DND-41 (cell line): Measurements from ENCODE around the gene MYO16.

Experiments
- ATAC-seq: fragments of 200-7000 bp; cut with Tn5 transposase; 3 replicates; pipeline ENCODE4 v1.9.1; 2021; ENCODE audit warnings: low read depth; ENCODE audit not compliant: insufficient read depth
- DNase-seq: peaks from one replicate; pipeline ENCODE4 v3.0.0-alpha.2; 2020
- H2AFZ ChIP-seq: 2 replicates; pipeline ENCODE4 v1.6.0; 2012; ENCODE audit warnings: low read depth, low read length
- H3K27ac ChIP-seq: 2 replicates; pipeline ENCODE4 v1.5.1; 2012; ENCODE audit warnings: low read length, inconsistent platforms
- H3K27me3 ChIP-seq: fragments of 200-600 bp; sonication (generic); 2 replicates; pipeline ENCODE4 v1.6.0; 2012; ENCODE audit warnings: low read length, mild to moderate bottlenecking, inconsistent platforms; ENCODE audit not compliant: insufficient read depth, poor library complexity
- H3K36me3 ChIP-seq: 2 replicates; pipeline ENCODE4 v1.5.1; 2012; ENCODE audit warnings: low read length, inconsistent platforms; ENCODE audit not compliant: insufficient read depth
- H3K4me1 ChIP-seq: 2 replicates; pipeline ENCODE4 v1.5.1; 2012; ENCODE audit warnings: mild to moderate bottlenecking, low read length; ENCODE audit not compliant: insufficient read depth
- H3K4me2 ChIP-seq: 2 replicates; pipeline ENCODE4 v1.6.0; 2012; ENCODE audit warnings: mild to moderate bottlenecking, moderate library complexity, low read length, inconsistent platforms; ENCODE audit not compliant: insufficient read depth
- H3K4me3 ChIP-seq, 2 experiments: fragments of 200-600 bp in 1 of 2; shearing (Covaris generic) in 1 of 2; 2 replicates each; pipeline ENCODE4 v1.5.1; 2012 to 2016; ENCODE audit warnings: inconsistent platforms in 2 of 2, low read length in 2 of 2, mild to moderate bottlenecking in 2 of 2, low read depth in 1 of 2, moderate library complexity in 1 of 2
- H3K79me2 ChIP-seq: 2 replicates; pipeline ENCODE4 v1.6.0; 2012; ENCODE audit warnings: low read length, inconsistent platforms; ENCODE audit not compliant: insufficient read depth
- H3K9ac ChIP-seq: 2 replicates; pipeline ENCODE4 v1.6.0; 2012; ENCODE audit warnings: low read depth, mild to moderate bottlenecking, inconsistent platforms, low read length, moderate library complexity
- H3K9me3 ChIP-seq: 2 replicates; pipeline ENCODE4 v1.5.1; 2012; ENCODE audit warnings: low read length, moderate library complexity, mild to moderate bottlenecking, inconsistent platforms; ENCODE audit not compliant: insufficient read depth, severe bottlenecking
- H4K20me1 ChIP-seq: 2 replicates; pipeline ENCODE4 v1.6.0; 2012; ENCODE audit warnings: low read length; ENCODE audit not compliant: insufficient read depth
- EZH2 ChIP-seq: IDR thresholded peaks from 3 replicates; pipeline ENCODE4 v1.6.1; 2012; ENCODE audit warnings: borderline replicate concordance, low read depth, mild to moderate bottlenecking, moderate library complexity, low read length, inconsistent platforms; ENCODE audit not compliant: severe bottlenecking
- TF ChIP-seq, protein P1 (sequence below): IDR thresholded peaks from 2 replicates; pipeline ENCODE4 v1.5.1; 2012; ENCODE audit warnings: borderline replicate concordance, low read length, moderate library complexity, mild to moderate bottlenecking; ENCODE audit not compliant: poor library complexity, severe bottlenecking; ENCODE audit errors: extremely low read depth

Gene MYO16

DNA sequence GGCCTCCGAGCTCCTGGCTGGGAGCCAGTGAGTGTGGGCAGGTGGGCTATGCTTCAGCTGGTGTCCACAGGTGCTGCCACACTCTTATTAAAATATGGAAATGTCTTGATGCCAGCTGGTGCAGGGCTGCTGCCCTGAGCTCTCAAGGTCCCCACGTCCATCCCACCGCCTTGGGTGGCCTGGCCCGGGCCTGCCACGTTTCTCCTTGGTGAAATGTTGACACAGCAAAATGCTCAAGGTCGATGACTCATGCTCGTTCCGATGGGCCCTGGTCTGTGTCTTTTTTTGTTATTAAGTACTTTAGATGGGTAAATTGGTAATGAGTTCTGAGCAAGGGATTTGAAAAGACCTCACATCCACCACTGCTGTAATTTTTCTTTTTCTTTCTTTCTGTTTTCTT, 524.7 kb downstream of the MYO16 start:
- H4K20me1 ChIP-seq: no peaks in the 10 kb centered on the region
- H3K9ac ChIP-seq: no peak overlapping the region
- no peak overlapping the region for H3K27ac ChIP-seq
- no peaks in the 10 kb centered on the region for H3K27me3 ChIP-seq
- no peak overlapping the region for H3K4me2 ChIP-seq
- H3K4me3 ChIP-seq: no peak overlapping the region
- no peaks in the 10 kb centered on the region for H3K79me2 ChIP-seq
- TF ChIP-seq, protein P1, sequence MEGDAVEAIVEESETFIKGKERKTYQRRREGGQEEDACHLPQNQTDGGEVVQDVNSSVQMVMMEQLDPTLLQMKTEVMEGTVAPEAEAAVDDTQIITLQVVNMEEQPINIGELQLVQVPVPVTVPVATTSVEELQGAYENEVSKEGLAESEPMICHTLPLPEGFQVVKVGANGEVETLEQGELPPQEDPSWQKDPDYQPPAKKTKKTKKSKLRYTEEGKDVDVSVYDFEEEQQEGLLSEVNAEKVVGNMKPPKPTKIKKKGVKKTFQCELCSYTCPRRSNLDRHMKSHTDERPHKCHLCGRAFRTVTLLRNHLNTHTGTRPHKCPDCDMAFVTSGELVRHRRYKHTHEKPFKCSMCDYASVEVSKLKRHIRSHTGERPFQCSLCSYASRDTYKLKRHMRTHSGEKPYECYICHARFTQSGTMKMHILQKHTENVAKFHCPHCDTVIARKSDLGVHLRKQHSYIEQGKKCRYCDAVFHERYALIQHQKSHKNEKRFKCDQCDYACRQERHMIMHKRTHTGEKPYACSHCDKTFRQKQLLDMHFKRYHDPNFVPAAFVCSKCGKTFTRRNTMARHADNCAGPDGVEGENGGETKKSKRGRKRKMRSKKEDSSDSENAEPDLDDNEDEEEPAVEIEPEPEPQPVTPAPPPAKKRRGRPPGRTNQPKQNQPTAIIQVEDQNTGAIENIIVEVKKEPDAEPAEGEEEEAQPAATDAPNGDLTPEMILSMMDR: no peak
- TF ChIP-seq EZH2: no peak
- H3K36me3 ChIP-seq: no peaks in the 10 kb centered on the region
- no peak for ATAC-seq
- H3K4me1 ChIP-seq: no peaks in the 10 kb centered on the region
- H2AFZ ChIP-seq: no peak overlapping the region
- no peak for DNase-seq
- no peaks in the 10 kb centered on the region for H3K9me3 ChIP-seq

DNA sequence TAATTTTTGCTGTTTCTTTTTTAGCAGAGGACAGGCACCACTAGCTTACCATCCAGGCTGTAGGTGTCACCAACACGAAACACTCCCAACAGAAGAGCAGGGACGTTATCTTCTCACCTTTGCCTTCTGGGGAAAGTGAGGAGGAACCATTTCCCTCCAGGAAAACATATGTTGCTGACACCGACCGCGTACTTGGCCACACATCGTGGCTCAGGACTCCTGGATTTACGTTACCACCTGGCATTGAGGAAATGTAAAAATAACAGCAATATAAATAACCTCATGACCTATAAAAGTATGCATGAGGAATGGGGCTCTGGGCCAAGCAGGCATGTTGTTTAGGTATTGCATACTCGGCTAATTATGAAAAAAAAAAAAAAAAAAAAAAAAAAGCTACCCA, 525.1 kb downstream of the MYO16 start:
- DNase-seq (no peak), ATAC-seq (no peak)
- no peak overlapping the region for H3K27ac ChIP-seq
- H3K79me2 ChIP-seq: no peaks in the 10 kb centered on the region
- no peaks in the 10 kb centered on the region for H3K27me3 ChIP-seq
- no peaks in the 10 kb centered on the region for H3K4me1 ChIP-seq
- H3K36me3 ChIP-seq: no peaks in the 10 kb centered on the region
- no peak overlapping the region for H3K4me3 ChIP-seq
- no peak overlapping the region for H3K4me2 ChIP-seq
- H3K9ac ChIP-seq: no peak overlapping the region
- no peaks in the 10 kb centered on the region for H3K9me3 ChIP-seq
- TF ChIP-seq EZH2: no peak
- TF ChIP-seq, protein P1: no peak
- no peak overlapping the region for H2AFZ ChIP-seq
- H4K20me1 ChIP-seq: no peaks in the 10 kb centered on the region

DNA sequence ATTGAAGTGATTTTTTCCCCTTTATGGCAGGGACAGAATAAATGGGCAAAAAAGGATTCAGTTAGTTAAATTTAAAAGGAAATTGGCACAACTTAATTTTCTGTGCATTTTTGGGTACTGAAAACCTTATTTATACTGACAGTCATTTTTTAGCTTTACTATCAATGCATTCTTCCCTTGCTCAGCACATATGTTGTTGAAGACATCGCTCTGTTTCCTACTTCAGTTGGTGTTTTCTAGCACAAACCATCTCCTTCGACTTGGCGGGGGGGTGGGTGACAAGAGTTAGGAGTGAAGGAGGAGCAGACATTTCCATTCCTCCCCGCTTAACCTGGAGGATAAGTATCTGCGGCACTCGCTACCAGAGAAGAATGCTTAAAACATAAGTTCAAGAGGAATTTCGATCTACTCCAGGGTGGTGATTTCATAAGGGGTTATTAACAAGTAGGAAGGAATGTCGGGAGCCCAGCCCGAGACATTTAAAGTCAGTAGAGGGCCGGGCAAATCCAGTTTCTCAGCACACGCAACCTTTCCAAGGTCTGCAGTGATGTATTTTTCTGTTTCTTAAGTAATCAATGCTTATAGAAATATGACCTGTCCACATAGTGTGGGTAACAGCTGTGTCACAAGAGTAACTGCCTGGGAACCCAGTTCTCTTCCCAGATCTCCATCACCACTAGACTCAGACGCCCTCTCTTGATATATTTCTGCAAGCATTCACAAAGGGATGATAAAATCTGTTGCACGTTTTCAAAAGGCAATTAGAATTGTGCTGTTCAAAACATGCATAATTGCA, 525.8 kb downstream of the MYO16 start:
- DNase-seq: no peak
- no peak overlapping the region for H3K9ac ChIP-seq
- no peaks in the 10 kb centered on the region for H3K36me3 ChIP-seq
- no peak for ATAC-seq
- no peaks in the 10 kb centered on the region for H3K4me1 ChIP-seq
- H3K4me2 ChIP-seq: no peak overlapping the region
- TF ChIP-seq, protein P1: no peak
- TF ChIP-seq EZH2: no peak
- no peaks in the 10 kb centered on the region for H3K9me3 ChIP-seq
- no peak overlapping the region for H2AFZ ChIP-seq
- no peaks in the 10 kb centered on the region for H3K27me3 ChIP-seq
- no peak overlapping the region for H3K4me3 ChIP-seq
- no peaks in the 10 kb centered on the region for H3K79me2 ChIP-seq
- H4K20me1 ChIP-seq: no peaks in the 10 kb centered on the region
- no peak overlapping the region for H3K27ac ChIP-seq
